B cell (primary cell): ENCODE measurements around the gene EPG5. TPM values are rescaled to one million over a fixed set of nuclear protein-coding genes. Genes with fewer than 3 reads are reported as not detected.

ENCODE experiments used
- ATAC-seq: fragments of 200-7000 bp; cut with Tn5 transposase; one replicate; pipeline ENCODE4 v1.10.0; 2021; ENCODE audit warnings: low read depth, mild to moderate bottlenecking, moderate number of reproducible peaks, moderate library complexity
- CTCF ChIA-PET: fragments of 350-600 bp; sonication (Branson Sonifier 250); formaldehyde crosslinking; loops from one replicate; lab custom pipeline; 2021; ENCODE audit warnings: antibody characterized with exemption, inconsistent platforms; lab: Charles Lee
- POLR2A ChIA-PET: fragments of 350-600 bp; sonication (Branson Sonifier 250); formaldehyde crosslinking; loops from one replicate; lab custom pipeline; 2021; ENCODE audit warnings: antibody characterized with exemption; lab: Charles Lee
- DNase-seq: peaks from one replicate; pipeline ENCODE4 v3.0.0; 2013
- H2AFZ ChIP-seq: 2 replicates; pipeline ENCODE4 v1.6.1; 2012; ENCODE audit warnings: mild to moderate bottlenecking, low read depth, low read length; ENCODE audit not compliant: insufficient read depth, poor library complexity, severe bottlenecking
- H3K27ac ChIP-seq, 2 donors: 1 replicate in 1 of 2; 2 replicates in 1 of 2; pipeline ENCODE4 v1.5.1; 2012 to 2013; ENCODE audit warnings: low read length in 2 of 2, mild to moderate bottlenecking in 2 of 2, moderate library complexity in 1 of 2
- H3K27me3 ChIP-seq, 4 experiments: fragments of 200-600 bp in 1 of 4; sonication (generic) in 1 of 4; replicated peaks in 1 of 4; 1 replicate in 2 of 4; 2 replicates in 2 of 4; pipeline versions ENCODE4 v1.6.1 to v1.7.0; 2013 to 2016; ENCODE audit warnings: low read length in 3 of 4, mild to moderate bottlenecking in 2 of 4, mixed read lengths in 1 of 4, moderate library complexity in 1 of 4; ENCODE audit not compliant: insufficient read depth in 4 of 4, control insufficient read depth in 3 of 4; ENCODE audit errors: control extremely low read depth in 1 of 4
- H3K36me3 ChIP-seq, 2 experiments: replicated peaks in 1 of 2; 1 replicate in 1 of 2; 2 replicates in 1 of 2; pipeline versions ENCODE4 v1.6.1 to v1.7.1; 2013; ENCODE audit warnings: low read length in 1 of 2; ENCODE audit not compliant: insufficient read depth in 2 of 2, control insufficient read depth in 1 of 2; ENCODE audit errors: control extremely low read depth in 1 of 2, extremely low read depth in 1 of 2
- H3K4me1 ChIP-seq, 2 donors: fragments of 200-600 bp in 1 of 2; sonication (generic) in 1 of 2; 1 replicate in 1 of 2; 2 replicates in 1 of 2; pipeline versions ENCODE4 v1.5.1 to v1.6.1; 2013 to 2017; ENCODE audit warnings: low read length in 2 of 2; ENCODE audit not compliant: control insufficient read depth in 2 of 2, insufficient read depth in 2 of 2
- H3K4me2 ChIP-seq: replicated peaks from 2 replicates; pipeline ENCODE3; 2012; ENCODE audit warnings: mild to moderate bottlenecking, low read depth, low read length; ENCODE audit not compliant: poor library complexity, severe bottlenecking
- H3K4me3 ChIP-seq, 5 experiments: fragments of 200-600 bp in 1 of 5; sonication (generic) in 1 of 5; 1 replicate in 3 of 5; 2 replicates in 2 of 5; pipeline versions ENCODE4 v1.5.1 to v1.7.0; 2011 to 2016; ENCODE audit warnings: low read length in 4 of 5, mild to moderate bottlenecking in 4 of 5, low read depth in 2 of 5, control low read depth in 1 of 5, moderate library complexity in 1 of 5; ENCODE audit not compliant: insufficient read depth in 1 of 5; ENCODE audit errors: control extremely low read depth in 1 of 5, extremely low read depth in 1 of 5
- H3K79me2 ChIP-seq: fragments of 200-600 bp; sonication (generic); one replicate; pipeline ENCODE4 v1.6.0; 2016; ENCODE audit warnings: low read length; ENCODE audit not compliant: control insufficient read depth, insufficient read depth
- H3K9ac ChIP-seq: fragments of 200-600 bp; sonication (generic); 2 replicates; pipeline ENCODE4 v1.6.1; 2017; ENCODE audit warnings: mild to moderate bottlenecking, low read length, moderate library complexity
- H3K9me3 ChIP-seq, 3 donors: one replicate each; pipeline versions ENCODE4 v1.6.1 to v1.7.1; 2013; ENCODE audit warnings: low read length in 2 of 3; ENCODE audit not compliant: control insufficient read depth in 2 of 3, insufficient read depth in 1 of 3; ENCODE audit errors: control extremely low read depth in 1 of 3
- H4K20me1 ChIP-seq: 2 replicates; pipeline ENCODE4 v1.6.0; 2012; ENCODE audit warnings: mild to moderate bottlenecking, low read length; ENCODE audit not compliant: insufficient read depth, control insufficient read depth, poor library complexity, severe bottlenecking
- H3K27ac Mint-ChIP-seq: one replicate; pipeline ENCODE4 v1.8.0; 2021; ENCODE audit warnings: mixed read lengths
- H3K27me3 Mint-ChIP-seq: one replicate; pipeline ENCODE4 v1.8.0; 2021; ENCODE audit warnings: mixed read lengths
- H3K4me1 Mint-ChIP-seq: one replicate; pipeline ENCODE4 v1.8.0; 2021; ENCODE audit warnings: mixed read lengths
- H3K4me3 Mint-ChIP-seq: one replicate; pipeline ENCODE4 v1.8.0; 2021; ENCODE audit warnings: mixed read lengths
- H3K9me3 Mint-ChIP-seq: one replicate; pipeline ENCODE4 v1.8.0; 2022; ENCODE audit warnings: mixed read lengths; ENCODE audit not compliant: insufficient read depth
- EZH2 ChIP-seq: IDR thresholded peaks from 2 replicates; pipeline ENCODE4 v1.6.1; 2012; ENCODE audit warnings: borderline replicate concordance, low read depth, mild to moderate bottlenecking, moderate library complexity, low read length; ENCODE audit not compliant: insufficient read depth, poor library complexity, severe bottlenecking
- WGBS: methylation state at CpG from one replicate; pipeline ENCODE4 v1.1.5; 2013; ENCODE audit warnings: missing lambda C conversion rate; ENCODE audit not compliant: insufficient coverage; 5-methylcytosine and 5-hydroxymethylcytosine counted together
- intact Hi-C: fragments of 100-400 bp; cut with micrococcal nuclease; formaldehyde crosslinking; loops from one replicate; pipeline ENCODE4 v1.10.0; 2022
- polyA plus RNA-seq: library from polyadenylated mRNA; depleted of rRNA; stranded (reverse); fragments of >200 nt; gene quantifications from 2 replicates; pipeline ENCODE4 v1.2.3, GENCODE V29; 2012
- total RNA-seq, 2 donors: library from RNA; stranded (reverse); fragments of 120-200 nt in 1 of 2; gene quantifications; 1 replicate in 1 of 2; 2 replicates in 1 of 2; pipeline versions ENCODE4 v1.2.3 to v1.2.4, GENCODE V29; 2013 to 2022
- TF ChIP-seq, protein P1 (sequence below): fragments of 200-600 bp; IDR thresholded peaks from one replicate; pipeline ENCODE4 v1.8.0; 2022; ENCODE audit warnings: antibody characterized with exemption, mild to moderate bottlenecking

Gene EPG5
- total and polyA plus RNA-seq, 2 donors (not counting 1 experiment from before 2014, with no cell fraction given), result 10.3 to 50.4 TPM

DNA sequence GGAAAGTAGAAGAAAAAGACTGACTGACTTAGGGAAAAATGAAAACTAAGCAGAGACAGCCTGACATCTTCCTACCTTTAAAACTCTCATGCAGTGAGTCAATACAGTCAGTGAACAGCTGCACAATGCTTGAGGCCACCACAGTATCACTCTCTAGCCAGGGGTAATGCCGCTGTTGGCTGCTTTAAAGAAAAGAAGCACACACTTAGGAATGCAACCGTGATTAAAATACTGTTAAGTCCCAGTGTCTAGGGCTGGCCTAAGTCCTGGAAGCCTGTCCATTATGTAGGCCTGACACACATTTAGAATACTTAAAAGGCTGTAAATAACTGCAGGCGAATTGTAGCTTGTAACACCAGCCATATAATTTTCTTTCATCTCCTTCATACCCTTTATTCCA, 91.0 kb downstream of the EPG5 start:
- H3K27ac Mint-ChIP-seq, result no peak overlapping the region

More for the DNA sequence above, 91.0 kb downstream of the EPG5 start:
- no peaks in the 10 kb centered on the region for H3K79me2 ChIP-seq
- no peak for ATAC-seq
- POLR2A ChIA-PET, result no interaction called here
- peaks cover 3 to 9% (median 5%) of the 10 kb centered on the region in 3 donors for H3K9me3 ChIP-seq
- Mint-ChIP-seq H3K4me3 (no peak overlapping the region), H3K27me3 (no peaks in the 10 kb centered on the region), H3K9me3 (no peaks in the 10 kb centered on the region), H3K4me1 (peaks cover 21% of the 10 kb centered on the region)
- DNase-seq, result no peak
- intact Hi-C loops, result no loop called here
- whole genome bisulfite sequencing, result 100% methylated on average over 3 of the region's 3 CpGs
- CTCF ChIA-PET, result interaction anchor here (5.8 to 12.0 kb wide), 3 partner anchors 153 to 213 kb away, joined by 70 to 291 read pairs (median 139); partner anchors contain the start of gene SLC14A1
- H3K27ac ChIP-seq, result no peak overlapping the region
- H3K36me3 ChIP-seq, result peaks cover 18 to 38% of the 10 kb centered on the region in 2 experiments
- H3K4me3 ChIP-seq, result no peak overlapping the region
- H3K4me2 ChIP-seq, result no peak overlapping the region
- no peak for TF ChIP-seq EZH2
- TF ChIP-seq, protein P1, sequence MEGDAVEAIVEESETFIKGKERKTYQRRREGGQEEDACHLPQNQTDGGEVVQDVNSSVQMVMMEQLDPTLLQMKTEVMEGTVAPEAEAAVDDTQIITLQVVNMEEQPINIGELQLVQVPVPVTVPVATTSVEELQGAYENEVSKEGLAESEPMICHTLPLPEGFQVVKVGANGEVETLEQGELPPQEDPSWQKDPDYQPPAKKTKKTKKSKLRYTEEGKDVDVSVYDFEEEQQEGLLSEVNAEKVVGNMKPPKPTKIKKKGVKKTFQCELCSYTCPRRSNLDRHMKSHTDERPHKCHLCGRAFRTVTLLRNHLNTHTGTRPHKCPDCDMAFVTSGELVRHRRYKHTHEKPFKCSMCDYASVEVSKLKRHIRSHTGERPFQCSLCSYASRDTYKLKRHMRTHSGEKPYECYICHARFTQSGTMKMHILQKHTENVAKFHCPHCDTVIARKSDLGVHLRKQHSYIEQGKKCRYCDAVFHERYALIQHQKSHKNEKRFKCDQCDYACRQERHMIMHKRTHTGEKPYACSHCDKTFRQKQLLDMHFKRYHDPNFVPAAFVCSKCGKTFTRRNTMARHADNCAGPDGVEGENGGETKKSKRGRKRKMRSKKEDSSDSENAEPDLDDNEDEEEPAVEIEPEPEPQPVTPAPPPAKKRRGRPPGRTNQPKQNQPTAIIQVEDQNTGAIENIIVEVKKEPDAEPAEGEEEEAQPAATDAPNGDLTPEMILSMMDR, result no peak
- H4K20me1 ChIP-seq, result no peaks in the 10 kb centered on the region
- H3K27me3 ChIP-seq, result no peaks in the 10 kb centered on the region
- peaks cover 9 to 14% of the 10 kb centered on the region in 2 donors for H3K4me1 ChIP-seq
- no peak overlapping the region for H3K9ac ChIP-seq
- H2AFZ ChIP-seq, result no peak overlapping the region
